Measurements from ENCODE around the gene CIB4. TPM values are rescaled to one million over a fixed set of nuclear protein-coding genes. Genes with fewer than 3 reads are reported as not detected.

Gene CIB4
- total RNA-seq, 3 donors from 2014 or later (not counting 1 experiment from before 2014, with no cell fraction given), result not detected

DNA sequence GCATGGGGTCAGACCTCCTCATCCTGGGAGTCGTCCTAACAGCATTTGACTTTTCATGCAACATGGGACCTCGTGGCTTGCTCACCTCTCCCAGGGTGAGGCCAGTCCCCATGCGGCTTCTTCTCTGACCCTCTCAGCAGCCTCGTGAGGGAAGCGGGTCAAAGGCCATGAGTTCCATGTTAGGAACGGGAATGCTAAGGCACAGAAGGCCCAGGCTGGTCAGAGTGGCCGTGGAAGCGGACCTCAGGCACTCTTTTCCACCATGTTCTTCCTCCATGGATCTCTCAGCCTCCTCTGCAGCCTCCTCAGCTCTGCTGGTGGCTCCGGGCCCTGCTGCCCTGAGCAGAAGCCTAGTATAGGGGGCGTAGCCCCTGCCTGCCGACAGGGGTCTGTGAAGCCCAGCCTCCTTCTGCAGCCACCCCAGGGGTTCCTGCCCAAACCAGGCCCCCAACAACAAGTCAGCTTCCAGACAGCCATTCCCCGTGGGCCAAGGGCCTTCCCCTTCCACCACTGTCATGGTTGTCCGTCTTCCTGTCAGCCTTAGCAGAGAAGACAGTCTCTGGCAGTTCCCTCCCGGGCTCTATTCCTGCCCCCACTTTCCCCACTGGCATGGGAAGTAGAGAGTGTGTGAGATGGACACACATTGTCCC lies 103.2 kb downstream of the CIB4 start:
- H3K27ac Mint-ChIP-seq, result no peak overlapping the region
- WGBS (ENCODE audit: insufficient coverage), result 82% methylated on average over 14 of the region's 14 CpGs
- ATAC-seq, result no peak
- Histone ChIP-seq H3K4me3 (ENCODE audit: low read length) (no peak overlapping the region), H3K27me3 (ENCODE audit: control insufficient read depth, insufficient read depth, low read length) (no peaks in the 10 kb centered on the region), H3K27ac (ENCODE audit: low read length) (no peak overlapping the region), H3K36me3 (ENCODE audit: control insufficient read depth, insufficient read depth, low read length) (no peaks in the 10 kb centered on the region), H3K9me3 (ENCODE audit: control insufficient read depth, insufficient read depth, low read length) (no peaks in the 10 kb centered on the region), H3K4me1 (ENCODE audit: control insufficient read depth, insufficient read depth, low read length) (no peaks in the 10 kb centered on the region)
- intact Hi-C loops (cut with micrococcal nuclease), result no loop called here
- no peaks in the 10 kb centered on the region for H3K36me3 Mint-ChIP-seq
- peaks cover 0 to 8% of the 10 kb centered on the region in 2 donors for H3K27me3 Mint-ChIP-seq (ENCODE audit: low read depth in 2 of 2)
- H3K4me1 Mint-ChIP-seq, result no peaks in the 10 kb centered on the region
- DNase-seq, result no peak
- TF ChIP-seq, protein P1, sequence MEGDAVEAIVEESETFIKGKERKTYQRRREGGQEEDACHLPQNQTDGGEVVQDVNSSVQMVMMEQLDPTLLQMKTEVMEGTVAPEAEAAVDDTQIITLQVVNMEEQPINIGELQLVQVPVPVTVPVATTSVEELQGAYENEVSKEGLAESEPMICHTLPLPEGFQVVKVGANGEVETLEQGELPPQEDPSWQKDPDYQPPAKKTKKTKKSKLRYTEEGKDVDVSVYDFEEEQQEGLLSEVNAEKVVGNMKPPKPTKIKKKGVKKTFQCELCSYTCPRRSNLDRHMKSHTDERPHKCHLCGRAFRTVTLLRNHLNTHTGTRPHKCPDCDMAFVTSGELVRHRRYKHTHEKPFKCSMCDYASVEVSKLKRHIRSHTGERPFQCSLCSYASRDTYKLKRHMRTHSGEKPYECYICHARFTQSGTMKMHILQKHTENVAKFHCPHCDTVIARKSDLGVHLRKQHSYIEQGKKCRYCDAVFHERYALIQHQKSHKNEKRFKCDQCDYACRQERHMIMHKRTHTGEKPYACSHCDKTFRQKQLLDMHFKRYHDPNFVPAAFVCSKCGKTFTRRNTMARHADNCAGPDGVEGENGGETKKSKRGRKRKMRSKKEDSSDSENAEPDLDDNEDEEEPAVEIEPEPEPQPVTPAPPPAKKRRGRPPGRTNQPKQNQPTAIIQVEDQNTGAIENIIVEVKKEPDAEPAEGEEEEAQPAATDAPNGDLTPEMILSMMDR (IDR thresholded peaks at IDR 0.05), result no peak
- H3K9me3 Mint-ChIP-seq, result no peaks in the 10 kb centered on the region
- H3K4me3 Mint-ChIP-seq, result no peak overlapping the region

DNA sequence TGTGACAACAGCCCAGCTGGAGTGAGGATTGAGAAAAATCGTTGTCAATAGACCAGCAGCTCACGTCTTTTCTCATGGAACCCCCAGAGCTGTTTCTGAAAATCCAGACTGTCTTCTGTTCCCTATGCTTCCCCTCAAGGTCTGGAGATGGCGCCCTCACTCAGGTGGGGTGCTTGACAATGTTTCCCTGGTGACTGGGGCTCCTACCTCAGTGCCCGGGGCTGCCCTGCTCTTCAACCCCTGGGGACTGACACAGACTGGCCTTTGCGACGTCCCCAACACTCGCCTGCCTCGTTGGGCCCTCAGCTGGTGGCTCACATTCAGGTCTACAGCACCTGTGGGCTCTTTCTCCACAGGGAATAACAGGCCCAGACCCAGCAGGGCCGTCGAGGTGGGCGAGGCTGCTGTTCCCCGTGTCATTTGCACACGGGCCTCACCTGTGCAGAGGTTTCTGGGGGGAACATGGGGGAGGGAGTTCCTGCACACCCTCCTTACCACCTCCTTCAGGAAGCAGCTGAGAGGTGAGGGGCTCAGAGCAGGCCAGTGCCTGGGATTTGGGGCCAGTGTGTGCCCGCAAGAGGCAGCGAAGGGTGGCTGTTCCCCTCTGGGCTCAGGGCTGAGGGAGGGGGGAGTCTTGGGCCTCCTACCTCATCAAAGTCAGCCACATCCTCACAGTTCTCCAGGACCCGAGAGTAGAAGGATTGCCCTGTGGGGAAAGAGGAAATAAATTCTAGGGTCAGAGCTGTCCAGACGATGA lies 103.9 kb downstream of the CIB4 start:
- Mint-ChIP-seq H3K9me3 (no peaks in the 10 kb centered on the region), H3K36me3 (no peaks in the 10 kb centered on the region), H3K4me1 (no peaks in the 10 kb centered on the region), H3K27me3 (ENCODE audit: low read depth in 2 of 2) (peaks cover 0 to 4% of the 10 kb centered on the region in 2 donors), H3K27ac (no peak overlapping the region), H3K4me3 (no peak overlapping the region)
- Histone ChIP-seq H3K27me3 (ENCODE audit: control insufficient read depth, insufficient read depth, low read length) (no peaks in the 10 kb centered on the region), H3K36me3 (ENCODE audit: control insufficient read depth, insufficient read depth, low read length) (no peaks in the 10 kb centered on the region), H3K4me3 (ENCODE audit: low read length) (no peak overlapping the region), H3K4me1 (ENCODE audit: control insufficient read depth, insufficient read depth, low read length) (no peaks in the 10 kb centered on the region), H3K27ac (ENCODE audit: low read length) (no peak overlapping the region), H3K9me3 (ENCODE audit: control insufficient read depth, insufficient read depth, low read length) (no peaks in the 10 kb centered on the region)
- intact Hi-C loops (cut with micrococcal nuclease), result no loop called here
- TF ChIP-seq, protein P1 (IDR thresholded peaks at IDR 0.05), result no peak
- 80% methylated on average over 15 of the region's 17 CpGs for WGBS (ENCODE audit: insufficient coverage)
- ATAC-seq (no peak), DNase-seq (no peak)

DNA sequence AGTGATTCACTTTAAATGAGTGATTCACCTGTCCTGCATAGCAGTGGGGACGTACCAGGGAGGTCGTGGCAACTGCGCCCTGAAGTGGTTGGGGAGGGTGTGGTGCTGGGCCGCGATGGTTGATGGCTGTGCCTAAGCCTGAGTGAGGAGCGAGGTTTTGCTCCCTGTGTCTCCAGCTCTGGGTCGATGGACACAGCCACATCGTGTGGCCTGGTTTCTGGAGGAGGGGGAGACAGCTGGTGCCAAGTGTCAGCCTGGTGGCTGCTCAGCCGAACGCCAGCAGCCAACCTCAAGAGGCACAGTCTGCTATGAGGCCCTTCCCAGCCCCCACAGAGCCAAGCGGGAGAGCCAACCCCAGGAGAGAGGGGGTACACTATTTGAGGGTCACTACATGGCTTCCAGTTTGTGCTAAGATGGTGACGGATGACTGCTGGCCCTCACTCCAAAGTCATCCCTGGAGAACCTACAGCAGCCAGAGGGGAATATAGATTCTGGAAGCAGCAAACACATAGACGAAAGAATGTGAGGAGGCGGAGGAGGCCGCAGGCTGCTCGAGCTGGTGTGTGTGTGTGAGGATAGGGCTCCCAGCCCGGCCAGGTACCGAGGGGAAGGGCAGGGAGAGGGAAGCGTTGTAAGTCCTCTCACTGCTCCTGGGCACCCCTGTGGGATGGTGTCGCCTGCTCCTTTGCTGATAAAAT lies 104.6 kb downstream of the CIB4 start:
- TF ChIP-seq, protein P1 (IDR thresholded peaks at IDR 0.05), result no peak
- ATAC-seq (no peak), DNase-seq (no peak)
- H3K4me1 Mint-ChIP-seq, result no peaks in the 10 kb centered on the region
- intact Hi-C loops (cut with micrococcal nuclease), result no loop called here
- Histone ChIP-seq H3K4me1 (ENCODE audit: control insufficient read depth, insufficient read depth, low read length) (no peaks in the 10 kb centered on the region), H3K27me3 (ENCODE audit: control insufficient read depth, insufficient read depth, low read length) (no peaks in the 10 kb centered on the region), H3K4me3 (ENCODE audit: low read length) (no peak overlapping the region), H3K36me3 (ENCODE audit: control insufficient read depth, insufficient read depth, low read length) (no peaks in the 10 kb centered on the region), H3K9me3 (ENCODE audit: control insufficient read depth, insufficient read depth, low read length) (no peaks in the 10 kb centered on the region), H3K27ac (ENCODE audit: low read length) (no peak overlapping the region)
- no peak overlapping the region for H3K4me3 Mint-ChIP-seq
- peaks cover 0 to 3% of the 10 kb centered on the region in 2 donors for H3K27me3 Mint-ChIP-seq (ENCODE audit: low read depth in 2 of 2)
- H3K36me3 Mint-ChIP-seq, result no peaks in the 10 kb centered on the region
- WGBS (ENCODE audit: insufficient coverage), result 92% methylated on average over 20 of the region's 20 CpGs
- H3K9me3 Mint-ChIP-seq, result no peaks in the 10 kb centered on the region
- H3K27ac Mint-ChIP-seq, result no peak overlapping the region

Measured in natural killer cell (primary cell).